PC-3 (cell line): Measurements from ENCODE around the gene DLG2. TPM values are rescaled to one million over a fixed set of nuclear protein-coding genes. Genes with fewer than 3 reads are reported as not detected.

Source experiments
- ATAC-seq: fragments of 200-7000 bp; cut with Tn5 transposase; 2 replicates; pipeline ENCODE4 v1.9.1; 2020; ENCODE audit warnings: mild to moderate bottlenecking, moderate library complexity
- BruUV-seq: library from RNA; stranded (reverse); fragments of 400-500 nt; replicated peaks from 2 replicates; lab custom pipeline; 2021; lab: Mats Ljungman, UMichigan
- CTCF ChIA-PET: fragments of 300-600 bp; sonication (Branson Sonifier 250); formaldehyde crosslinking; loops from one replicate; lab custom pipeline; 2022; ENCODE audit warnings: antibody characterized with exemption; lab: Charles Lee
- POLR2A ChIA-PET: fragments of 300-600 bp; sonication (Branson Sonifier 250); formaldehyde crosslinking; loops from one replicate; lab custom pipeline; 2022; ENCODE audit warnings: antibody characterized with exemption; ENCODE audit not compliant: unreplicated experiment; lab: Charles Lee
- DNase-seq: peaks from one replicate; pipeline ENCODE4 v3.0.0-alpha.2; 2015
- H2AFZ ChIP-seq: fragments of 300-600 bp; sonication (generic); 2 replicates; pipeline ENCODE4 v1.6.0; 2016; ENCODE audit warnings: antibody characterized with exemption, low read length
- H3F3A ChIP-seq: fragments of 300-600 bp; sonication (generic); one replicate; pipeline ENCODE4 v1.6.0; 2017; ENCODE audit warnings: antibody characterized with exemption, low read length, control low read depth, mild to moderate bottlenecking; ENCODE audit not compliant: unreplicated experiment
- H3K27ac ChIP-seq: fragments of 300-600 bp; sonication (generic); 2 replicates; pipeline ENCODE4 v1.5.1; 2016; ENCODE audit warnings: mild to moderate bottlenecking, low read length
- H3K27me3 ChIP-seq: fragments of 300-600 bp; sonication (generic); 2 replicates; pipeline ENCODE4 v1.6.1; 2016; ENCODE audit warnings: low read length, mixed read lengths
- H3K36me3 ChIP-seq: fragments of 300-600 bp; sonication (generic); 2 replicates; pipeline ENCODE4 v1.6.1; 2016; ENCODE audit warnings: low read depth, mixed run types, low read length, mixed read lengths
- H3K4me1 ChIP-seq: fragments of 300-600 bp; sonication (generic); 2 replicates; pipeline ENCODE4 v1.5.1; 2016; ENCODE audit warnings: low read length; ENCODE audit not compliant: insufficient read depth
- H3K4me2 ChIP-seq: fragments of 300-600 bp; sonication (generic); 2 replicates; pipeline ENCODE4 v1.6.0; 2016; ENCODE audit warnings: low read length
- H3K4me3 ChIP-seq: fragments of 300-600 bp; sonication (generic); 2 replicates; pipeline ENCODE4 v1.5.1; 2016; ENCODE audit warnings: mild to moderate bottlenecking, low read length, mixed read lengths
- H3K79me2 ChIP-seq: fragments of 300-600 bp; sonication (generic); 2 replicates; pipeline ENCODE4 v1.6.1; 2017; ENCODE audit warnings: low read length, mixed read lengths
- H3K9ac ChIP-seq: fragments of 300-600 bp; sonication (generic); 2 replicates; pipeline ENCODE4 v1.6.0; 2016; ENCODE audit warnings: mild to moderate bottlenecking, low read length
- H3K9me2 ChIP-seq: fragments of 300-600 bp; sonication (generic); replicated peaks from 2 replicates; pipeline ENCODE4 v1.6.1; 2016; ENCODE audit warnings: mixed run types, low read length, mixed read lengths
- H3K9me3 ChIP-seq: fragments of 300-600 bp; sonication (generic); 2 replicates; pipeline ENCODE4 v1.6.1; 2016; ENCODE audit warnings: low read length, mixed read lengths
- H4K20me1 ChIP-seq: fragments of 300-600 bp; sonication (generic); 2 replicates; pipeline ENCODE4 v1.6.1; 2016; ENCODE audit warnings: low read length, mixed read lengths
- EZH2 ChIP-seq: fragments of 300-600 bp; sonication (generic); IDR thresholded peaks from one replicate; pipeline ENCODE4 v1.6.1; 2017; ENCODE audit warnings: antibody characterized with exemption, mild to moderate bottlenecking, low read length; ENCODE audit not compliant: unreplicated experiment
- EZH2phosphoT487 ChIP-seq: fragments of 300-600 bp; sonication (generic); IDR thresholded peaks from 2 replicates; pipeline ENCODE4 v1.6.1; 2018; ENCODE audit warnings: mild to moderate bottlenecking, antibody characterized with exemption, low read length, borderline replicate concordance
- intact Hi-C: fragments of 100-400 bp; cut with micrococcal nuclease; formaldehyde crosslinking; loops from 2 replicates; pipeline ENCODE4 v1.9.0; 2023
- total RNA-seq: library from RNA; depleted of rRNA; stranded (reverse); fragments of >200 nt; gene quantifications from 2 replicates; pipeline ENCODE4 v1.2.3, GENCODE V29; 2014
- TF ChIP-seq, protein P1 (sequence below): fragments of 300-600 bp; sonication (generic); conservative IDR thresholded peaks from 2 replicates; pipeline ENCODE4 v1.5.1; 2017; ENCODE audit warnings: antibody characterized with exemption, low read depth, mild to moderate bottlenecking, low read length

DLG2 gene
- total RNA-seq, 1 experiment from 2014 or later: 0.58 TPM

DNA sequence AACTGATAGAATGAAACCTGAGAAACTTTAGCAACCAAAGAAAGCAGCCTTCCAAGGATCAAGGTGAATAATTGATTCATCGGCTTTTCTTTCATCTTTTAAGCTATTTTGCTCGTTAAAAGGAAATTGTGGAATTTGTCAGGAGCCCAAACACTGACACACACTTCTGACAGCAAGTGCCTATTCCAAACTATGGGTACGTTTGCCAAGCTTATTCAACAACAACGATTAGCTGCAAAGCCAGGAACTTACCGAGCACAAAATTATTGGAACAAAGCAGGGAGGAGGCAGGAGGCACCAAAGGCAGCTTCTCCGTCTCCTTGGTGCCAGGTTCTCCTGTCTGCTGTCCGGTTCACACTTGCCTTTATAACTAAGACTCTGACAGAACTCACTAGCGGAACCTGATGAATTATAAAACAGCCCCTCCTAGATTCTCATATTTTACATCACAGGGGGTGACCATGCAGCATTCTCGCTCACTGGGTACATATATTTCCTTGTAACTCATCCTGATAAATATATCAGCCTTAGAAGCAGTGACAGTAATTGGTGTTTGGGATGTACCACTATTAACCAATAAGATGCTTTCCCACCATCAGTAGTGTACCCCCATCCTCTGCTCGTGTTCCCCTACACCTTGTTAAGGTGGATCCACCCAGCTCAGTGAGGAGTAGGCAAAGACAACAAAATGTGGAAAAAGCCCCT is 1945.1 kb downstream of the DLG2 start:
- Histone ChIP-seq H3F3A (no peaks in the 10 kb centered on the region), H3K36me3 (no peaks in the 10 kb centered on the region), H2AFZ (no peak overlapping the region), H3K27me3 (peaks cover 57% of the 10 kb centered on the region), H3K79me2 (no peaks in the 10 kb centered on the region), H3K4me1 (no peaks in the 10 kb centered on the region), H3K4me2 (no peak overlapping the region), H3K9ac (no peak overlapping the region), H4K20me1 (no peaks in the 10 kb centered on the region), H3K9me3 (no peaks in the 10 kb centered on the region), H3K27ac (no peak overlapping the region), H3K4me3 (no peak overlapping the region), H3K9me2 (no peaks in the 10 kb centered on the region)
- no TSS peak for BruUV-seq
- no peak for ATAC-seq
- ChIA-PET POLR2A (no interaction called here), CTCF (no interaction called here)
- TF ChIP-seq EZH2phosphoT487 (no peak), EZH2 (no peak)
- TF ChIP-seq, protein P1, sequence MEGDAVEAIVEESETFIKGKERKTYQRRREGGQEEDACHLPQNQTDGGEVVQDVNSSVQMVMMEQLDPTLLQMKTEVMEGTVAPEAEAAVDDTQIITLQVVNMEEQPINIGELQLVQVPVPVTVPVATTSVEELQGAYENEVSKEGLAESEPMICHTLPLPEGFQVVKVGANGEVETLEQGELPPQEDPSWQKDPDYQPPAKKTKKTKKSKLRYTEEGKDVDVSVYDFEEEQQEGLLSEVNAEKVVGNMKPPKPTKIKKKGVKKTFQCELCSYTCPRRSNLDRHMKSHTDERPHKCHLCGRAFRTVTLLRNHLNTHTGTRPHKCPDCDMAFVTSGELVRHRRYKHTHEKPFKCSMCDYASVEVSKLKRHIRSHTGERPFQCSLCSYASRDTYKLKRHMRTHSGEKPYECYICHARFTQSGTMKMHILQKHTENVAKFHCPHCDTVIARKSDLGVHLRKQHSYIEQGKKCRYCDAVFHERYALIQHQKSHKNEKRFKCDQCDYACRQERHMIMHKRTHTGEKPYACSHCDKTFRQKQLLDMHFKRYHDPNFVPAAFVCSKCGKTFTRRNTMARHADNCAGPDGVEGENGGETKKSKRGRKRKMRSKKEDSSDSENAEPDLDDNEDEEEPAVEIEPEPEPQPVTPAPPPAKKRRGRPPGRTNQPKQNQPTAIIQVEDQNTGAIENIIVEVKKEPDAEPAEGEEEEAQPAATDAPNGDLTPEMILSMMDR: no peak
- intact Hi-C loops: no loop called here
- no peak for DNase-seq

DNA sequence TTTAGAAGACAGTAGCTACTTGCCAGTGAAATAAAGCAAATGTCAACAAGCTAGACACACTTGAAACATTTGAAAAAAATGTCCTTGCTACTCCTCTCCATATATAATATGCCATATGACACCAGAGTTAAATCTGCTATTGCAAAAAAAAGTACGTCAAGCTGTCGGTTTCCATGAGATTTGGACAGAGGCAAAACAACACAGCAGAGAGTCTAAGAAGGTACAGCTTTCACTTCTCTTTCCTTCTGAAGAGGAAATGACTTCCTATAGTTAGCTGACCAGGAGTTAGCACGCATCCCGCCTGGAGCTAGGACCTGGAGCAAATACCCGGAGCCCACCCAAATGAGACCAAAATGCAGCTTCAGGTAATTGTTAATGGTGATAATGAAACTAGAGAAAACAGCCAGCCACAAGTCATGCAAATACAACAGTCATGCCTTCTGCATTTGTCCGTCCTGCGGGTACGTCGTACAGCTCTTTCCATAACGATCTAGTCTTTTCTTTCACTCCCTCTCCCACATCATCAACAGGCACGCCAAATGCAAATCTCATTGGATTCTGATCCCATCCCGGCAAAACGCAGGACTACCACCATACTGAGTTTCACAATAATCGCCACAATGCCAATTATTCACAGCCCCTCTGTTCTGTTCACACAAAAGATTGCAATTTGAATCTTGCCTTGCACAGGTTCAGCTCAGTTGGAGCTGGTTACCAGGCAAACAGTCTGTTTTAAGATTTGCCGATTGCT is 1945.9 kb downstream of the DLG2 start:
- TF ChIP-seq EZH2 (no peak), EZH2phosphoT487 (no peak)
- TF ChIP-seq, protein P1: no peak
- H3F3A ChIP-seq: no peaks in the 10 kb centered on the region
- no peaks in the 10 kb centered on the region for H4K20me1 ChIP-seq
- intact Hi-C loops: no loop called here
- no peaks in the 10 kb centered on the region for H3K4me1 ChIP-seq
- no peaks in the 10 kb centered on the region for H3K36me3 ChIP-seq
- no peak overlapping the region for H3K9ac ChIP-seq
- H3K4me2 ChIP-seq: peak overlapping the region; percentile 21
- CTCF ChIA-PET: interaction anchor here (0.7 kb wide), 1 partner anchor 10 kb away, joined by 3 read pairs; no protein-coding TSS in a partner anchor
- BruUV-seq: no TSS peak
- H3K9me3 ChIP-seq: no peaks in the 10 kb centered on the region
- H3K27me3 ChIP-seq: peaks cover 53% of the 10 kb centered on the region
- H3K27ac ChIP-seq: no peak overlapping the region
- DNase-seq (no peak), ATAC-seq (no peak)
- POLR2A ChIA-PET: no interaction called here
- H2AFZ ChIP-seq: no peak overlapping the region
- no peaks in the 10 kb centered on the region for H3K79me2 ChIP-seq
- 0 out of 2 replicates have a peak overlapping the region, but pooled peaks have one; percentile 14 for H3K4me3 ChIP-seq
- H3K9me2 ChIP-seq: no peaks in the 10 kb centered on the region
